Effector CD4-positive, alpha-beta T cell (primary cell): ENCODE data around the gene SRC.

ENCODE experiments used
- DNase-seq: peaks from one replicate; pipeline ENCODE4 v3.0.0-alpha.2; 2020

Gene SRC

DNA sequence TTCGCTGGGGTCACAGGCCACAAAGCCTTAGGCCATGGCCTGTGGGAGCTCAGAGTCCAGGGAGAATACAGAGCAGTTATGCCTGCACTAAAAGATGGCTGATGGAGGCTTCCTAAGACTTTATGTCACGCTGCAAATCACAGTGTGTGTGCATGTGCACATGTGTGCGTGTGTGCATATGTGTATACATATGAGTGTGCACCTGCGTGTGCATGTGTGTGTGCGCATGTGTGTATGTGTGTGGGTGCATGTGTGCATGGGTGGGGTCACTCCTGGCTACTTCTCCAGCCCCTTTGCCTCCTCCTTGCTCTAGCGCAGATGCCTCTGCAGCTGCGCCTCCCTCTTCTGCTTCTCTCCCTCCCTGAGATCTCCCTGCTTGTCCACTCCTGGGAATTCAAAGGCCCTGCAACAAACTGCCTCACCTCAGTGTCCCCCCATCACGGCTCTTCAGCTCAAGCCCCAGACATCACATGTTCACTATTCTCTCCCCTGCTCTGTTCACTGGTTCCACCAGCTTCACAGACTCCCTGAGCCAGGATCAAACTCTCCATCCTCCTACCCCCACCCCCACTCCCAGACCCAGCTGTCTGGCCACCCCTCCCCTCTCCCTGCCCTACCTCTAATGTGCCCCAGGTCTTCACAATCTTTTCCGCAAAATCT lies 90.7 kb downstream of the SRC start:
- no peak for DNase-seq

DNA sequence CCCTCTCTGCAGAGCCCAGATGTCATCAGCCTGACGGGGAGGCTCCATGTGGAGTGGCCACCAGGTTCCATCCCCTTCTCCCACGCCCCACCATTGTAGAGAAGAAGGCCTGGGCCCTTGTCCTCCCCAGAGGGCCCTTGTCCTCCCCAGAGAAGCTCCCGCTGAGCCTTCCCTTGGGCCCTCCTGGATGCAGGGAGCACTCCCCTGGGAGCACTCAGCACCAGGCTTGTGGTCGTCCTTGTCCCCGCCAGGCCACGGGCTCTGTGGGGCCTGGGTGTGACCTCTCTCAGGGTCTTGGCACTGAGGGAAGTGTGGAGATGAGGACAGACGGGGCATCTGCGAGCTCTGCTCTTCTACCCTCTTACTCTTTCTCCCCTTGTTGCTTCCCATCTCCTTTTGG lies 91.7 kb downstream of the SRC start:
- DNase-seq: no peak

DNA sequence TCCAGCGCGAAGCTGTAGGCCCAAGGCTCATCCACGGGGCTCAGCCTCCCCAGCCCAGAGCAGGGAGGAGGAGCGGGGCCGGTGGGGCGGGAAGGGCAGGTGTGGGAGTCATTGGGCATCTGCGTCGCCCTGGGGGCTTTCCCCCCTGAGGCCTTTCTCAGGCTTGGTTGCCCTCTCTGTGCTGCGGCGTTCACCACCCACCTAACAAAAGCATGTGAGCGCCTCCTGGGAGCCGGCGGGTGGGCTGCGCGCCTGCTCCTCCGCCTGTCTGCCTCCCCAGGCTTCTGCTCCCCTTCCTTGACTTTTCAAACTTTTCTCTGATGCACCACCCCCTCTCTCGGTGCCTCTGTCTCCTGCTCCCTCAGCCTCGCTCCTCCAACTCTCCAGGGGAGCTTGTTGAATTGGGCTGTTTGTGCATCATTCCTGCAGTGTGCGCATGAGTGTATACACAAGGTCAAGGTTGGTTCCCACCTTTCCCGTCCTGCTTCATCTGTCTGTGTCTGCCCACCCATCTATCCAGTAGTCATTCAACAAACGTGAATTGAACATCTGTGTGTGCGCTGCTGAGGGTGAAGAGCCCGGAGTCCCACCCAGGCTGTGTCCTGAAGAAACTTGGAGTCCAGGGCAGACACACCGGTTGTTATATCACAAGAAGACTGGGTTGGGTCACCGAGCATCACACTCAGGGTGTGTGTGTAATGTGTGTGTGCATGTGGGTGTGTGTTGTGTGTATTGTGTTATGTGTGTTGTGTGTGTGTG lies 92.7 kb downstream of the SRC start:
- DNase-seq: no peak

- no peak for DNase-seq
Observed at GRCh38 chr20:37439223-37439933, 93.4 kb downstream of the SRC start.

DNA sequence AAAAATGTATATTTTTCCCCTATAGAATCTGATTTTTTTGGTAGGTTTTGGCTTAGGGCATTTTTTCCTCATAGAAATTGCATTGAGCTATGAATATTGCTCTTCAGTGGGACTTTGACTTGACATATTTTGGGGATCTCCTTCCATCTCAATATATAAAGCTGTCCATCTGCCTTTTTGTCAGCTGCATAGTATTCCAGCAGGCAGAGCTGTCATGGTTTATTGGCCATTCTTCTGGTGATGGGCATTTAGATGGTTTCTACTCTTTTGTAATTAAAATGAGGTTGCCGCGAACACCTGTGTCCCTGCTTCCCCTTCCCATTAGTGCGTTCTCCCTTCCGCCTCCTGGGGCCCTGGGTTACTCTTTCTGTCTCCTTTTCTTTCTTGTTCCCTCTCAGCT lies 95.1 kb downstream of the SRC start:
- DNase-seq: no peak

DNA sequence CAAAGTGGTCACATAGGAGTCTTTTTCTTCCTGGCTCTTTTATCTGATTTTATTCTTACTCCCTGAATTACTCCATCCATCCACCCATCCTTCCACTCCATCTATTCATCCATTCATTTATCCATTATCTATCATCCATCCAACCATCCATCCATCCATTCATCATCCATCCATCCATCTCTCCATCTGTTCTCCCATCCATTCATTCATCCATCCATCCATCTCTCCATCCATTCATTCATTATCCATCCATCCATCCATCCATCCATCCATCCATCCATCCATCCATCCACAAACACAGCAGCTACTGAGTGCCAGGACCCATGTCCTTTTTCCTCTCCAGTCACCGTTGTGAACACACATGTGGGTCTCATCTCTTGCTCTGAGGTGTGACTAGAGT lies 96.6 kb downstream of the SRC start:
- DNase-seq: no peak

DNA sequence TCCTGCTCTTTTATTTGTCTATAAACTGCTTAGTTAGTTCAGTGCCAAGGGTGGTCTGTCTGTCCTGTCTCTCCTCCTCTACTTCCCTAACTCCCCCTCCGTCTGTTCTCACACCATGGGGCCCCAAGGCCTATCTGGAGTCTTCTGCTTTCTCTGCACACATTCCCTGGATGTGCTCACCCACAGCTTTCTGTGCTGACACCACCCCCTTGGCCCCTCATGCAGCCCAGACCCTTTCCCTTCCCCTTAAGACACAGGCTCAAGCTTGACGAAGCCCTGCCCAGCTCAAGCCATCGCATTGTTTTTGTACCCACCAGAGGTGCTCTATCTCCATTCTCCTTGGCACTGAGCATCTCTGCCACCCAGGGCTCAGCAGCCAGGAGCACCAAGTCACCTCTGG lies 97.0 kb downstream of the SRC start:
- no peak for DNase-seq

- no peak for DNase-seq
Observed at GRCh38 chr20:37443596-37443995, 97.7 kb downstream of the SRC start.

- no peak for DNase-seq
Observed at GRCh38 chr20:37445041-37445440, 99.1 kb downstream of the SRC start.

- no peak for DNase-seq
Observed at GRCh38 chr20:37446286-37447032, 100.5 kb downstream of the SRC start.

DNA sequence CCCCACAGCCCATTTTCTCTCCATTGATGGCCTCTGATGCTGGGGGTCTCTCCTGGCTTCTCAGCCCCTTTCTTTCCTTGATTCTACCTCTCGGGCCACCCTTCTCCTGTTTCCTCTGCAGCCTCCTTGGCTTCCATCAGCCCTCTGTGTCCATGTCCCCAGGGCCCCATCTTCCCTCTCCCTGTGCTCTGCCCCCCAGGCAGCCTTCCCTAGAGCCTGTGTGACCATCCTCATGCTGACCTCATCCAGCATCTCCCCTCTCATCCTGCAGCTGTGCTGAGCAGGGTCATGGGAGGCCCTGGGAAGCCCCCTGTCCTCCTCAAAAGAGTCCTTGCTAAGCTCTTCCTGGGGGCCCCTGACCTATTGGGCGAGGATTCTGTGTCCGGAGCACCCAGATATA lies 101.7 kb downstream of the SRC start:
- DNase-seq: no peak

DNA sequence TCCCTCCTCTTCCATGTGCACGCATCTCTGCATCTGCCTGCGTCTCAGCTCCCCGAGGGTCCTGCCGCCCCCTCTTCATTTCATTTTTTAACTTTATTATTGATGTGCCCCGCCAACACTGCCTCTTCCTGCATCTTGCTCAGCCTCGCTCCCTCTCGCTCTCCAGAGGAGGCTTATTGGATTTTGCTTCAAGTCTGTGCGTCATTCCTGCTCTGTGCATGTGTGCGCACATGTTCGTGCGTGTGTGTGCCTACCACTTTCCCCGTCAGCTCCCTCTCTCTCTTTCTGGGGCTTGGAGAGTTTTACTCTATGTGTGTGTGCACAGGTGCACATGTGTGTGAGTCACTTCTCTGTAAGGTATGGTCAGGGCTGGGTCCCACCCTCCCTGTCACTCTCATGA lies 103.3 kb downstream of the SRC start:
- DNase-seq: no peak

GRCh38 chr20:37450344-37450743 lies 104.4 kb downstream of the SRC start:
- DNase-seq: no peak

DNA sequence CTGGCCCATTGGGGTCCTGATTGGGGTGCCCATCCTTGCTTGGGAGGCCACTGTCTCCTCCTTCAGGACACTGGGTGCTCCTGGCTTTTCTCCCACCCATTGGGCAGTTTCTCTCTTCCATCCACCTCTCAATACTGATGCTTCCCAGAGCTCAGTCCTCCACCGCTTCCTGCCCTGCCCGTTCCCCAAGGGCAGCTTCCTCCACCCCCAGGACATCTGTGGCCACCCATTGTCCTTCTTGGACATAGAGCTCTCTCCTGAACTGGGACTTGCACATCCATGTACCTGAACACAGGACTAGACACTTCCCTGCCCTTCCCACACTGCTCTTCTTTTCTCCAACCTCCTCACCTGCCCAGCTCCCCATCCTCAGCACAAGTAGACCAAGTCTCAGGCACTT lies 105.7 kb downstream of the SRC start:
- DNase-seq: no peak

DNA sequence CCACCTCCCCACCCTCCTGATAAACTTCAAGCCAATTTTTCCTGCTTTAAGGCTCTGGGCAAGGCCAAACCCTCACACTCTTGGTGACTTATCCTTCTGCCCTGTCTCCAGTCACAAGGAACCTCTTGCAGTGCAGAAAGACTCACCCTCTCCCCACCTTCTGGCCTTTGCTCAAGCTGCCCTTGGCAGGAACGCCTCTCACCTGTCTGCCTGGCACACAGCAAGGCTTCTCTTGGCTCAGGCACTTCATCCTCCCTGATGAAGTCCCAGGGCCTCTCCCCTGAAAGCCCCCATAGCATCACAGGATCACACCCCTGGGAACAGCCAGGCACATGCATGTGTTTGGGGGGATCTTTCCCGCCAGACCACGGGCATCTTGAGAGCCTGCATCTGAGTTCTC lies 106.3 kb downstream of the SRC start:
- no peak for DNase-seq

DNA sequence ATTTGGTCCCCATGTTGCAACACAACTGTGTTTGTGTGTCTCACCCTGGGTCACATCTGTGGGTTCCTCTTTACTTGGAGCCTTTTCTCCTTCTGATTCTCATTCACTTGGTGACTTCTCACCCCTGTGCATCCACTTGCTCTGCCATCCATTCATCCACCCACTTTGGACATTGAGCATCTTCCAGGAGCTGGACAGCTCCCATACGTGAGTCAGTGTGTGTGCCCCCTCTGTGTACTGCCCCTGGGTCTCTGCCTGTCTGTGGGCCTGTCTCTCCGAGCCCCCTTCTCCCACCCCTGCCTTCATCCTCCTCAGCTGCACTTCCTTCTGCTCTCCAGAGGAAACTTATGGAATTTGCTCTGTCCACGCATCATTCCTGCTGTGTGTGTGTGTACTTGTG lies 107.3 kb downstream of the SRC start:
- DNase-seq: no peak

- DNase-seq: no peak
Observed at GRCh38 chr20:37453836-37454235, 107.9 kb downstream of the SRC start.

DNA sequence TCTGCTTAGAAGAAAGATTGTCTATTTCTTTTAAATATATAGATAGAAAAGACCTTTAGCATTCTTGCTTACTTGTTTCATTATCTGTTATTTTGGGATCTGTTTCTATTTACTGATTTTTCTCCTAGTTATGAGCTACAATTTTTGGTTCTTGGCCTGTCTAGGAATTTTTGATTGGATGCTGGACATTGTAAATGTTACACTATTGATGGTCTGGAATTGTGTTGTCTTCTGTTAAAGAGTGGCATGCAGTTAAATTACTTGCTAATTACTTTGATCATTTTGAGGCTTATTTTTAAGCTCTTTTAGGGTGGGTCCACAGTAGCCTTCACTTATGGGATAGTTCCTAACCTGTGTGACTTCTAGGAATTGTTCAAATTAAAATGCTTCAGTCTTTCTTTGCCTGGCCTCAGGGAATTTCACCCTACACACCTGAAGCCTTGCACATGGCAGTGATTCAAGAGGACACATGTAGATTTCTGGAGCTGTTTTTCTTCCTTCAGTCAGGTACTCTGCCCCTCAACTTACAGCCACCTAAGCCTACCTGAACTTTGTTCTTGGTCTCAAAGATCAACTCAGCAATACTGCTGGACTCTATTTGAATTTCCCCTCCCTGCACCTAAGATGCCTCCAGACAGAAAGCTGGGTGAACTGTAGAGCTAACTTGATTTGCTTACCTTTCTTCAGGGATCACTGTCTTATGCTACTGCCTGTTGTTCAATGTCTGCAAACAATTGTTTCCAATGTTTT lies 108.9 kb downstream of the SRC start:
- no peak for DNase-seq
